ENCODE results near the gene TBC1D10B. TPM values are rescaled to one million over a fixed set of nuclear protein-coding genes. Genes with fewer than 3 reads are reported as not detected.
A peak's percentile ranks its signal among the peaks of the same experiment; 100 is the strongest.

Gene TBC1D10B
- total and polyA plus RNA-seq, 2 of the 8 experiments (the other 6 are each of a cell fraction or from before 2014, with no cell fraction given) = 15.4 to 28.6 TPM

GRCh38 chr16:30397056-30397455 lies 26.8 kb upstream of the TBC1D10B start:
- Histone ChIP-seq H4K5ac (ENCODE audit: insufficient read length, low read depth, low read length) (no peak overlapping the region), H2BK12ac (ENCODE audit: low read depth, low read length) (no peak overlapping the region), H3K4me1 (replicated peaks in 1 of 4; ENCODE audit: control insufficient read depth in 3 of 4, insufficient read depth in 4 of 4, low read length in 3 of 4) (peaks cover 0 to 15% (median 9%) of the 10 kb centered on the region in 4 experiments; a peak in 6 of 7 replicates), H3K27ac (ENCODE audit: low read depth, low read length) (no peak overlapping the region), H3K18ac (ENCODE audit: extremely low read depth, low read length) (no peak overlapping the region), H3K9ac (replicated peaks in 1 of 4; ENCODE audit: extremely low read depth in 1 of 4, low read depth in 3 of 4, low read length in 3 of 4) (no peak overlapping the region), H3K9me3 (ENCODE audit: insufficient read depth in 2 of 2, low read depth in 1 of 2, low read length in 1 of 2) (no peaks in the 10 kb centered on the region), H3K4me3 (ENCODE audit: extremely low read depth in 1 of 4, insufficient read depth in 2 of 4, low read depth in 3 of 4, low read length in 4 of 4) (no peak overlapping the region; a peak in 1 of 8 replicates), H3K4me2 (ENCODE audit: insufficient read depth in 1 of 2, low read depth in 2 of 2, low read length in 2 of 2) (peak overlapping the region in 1 of 2 experiments; percentile 94; a peak in 2 of 4 replicates), H3K56ac (replicated peaks; ENCODE audit: insufficient read length, low read depth, low read length) (no peak overlapping the region), H3K27me3 (replicated peaks in 1 of 4; ENCODE audit: control insufficient read depth in 3 of 4, extremely low read depth in 1 of 4, insufficient read depth in 3 of 4, low read length in 3 of 4) (no peaks in the 10 kb centered on the region), H4K91ac (replicated peaks; ENCODE audit: insufficient read length, low read length) (no peak overlapping the region), H2AK5ac (ENCODE audit: low read depth, low read length) (no peak overlapping the region), H2AFZ (ENCODE audit: low read length) (no peak overlapping the region), H3K23me2 (ENCODE audit: low read depth, low read length) (peaks cover 11% of the 10 kb centered on the region; the same call in 1 of the 2 replicates), H2BK15ac (ENCODE audit: low read length) (no peak overlapping the region), H3K23ac (ENCODE audit: insufficient read length) (no peak overlapping the region), H3K14ac (ENCODE audit: insufficient read length) (no peak overlapping the region), H4K8ac (ENCODE audit: extremely low read depth, insufficient read depth, low read length) (no peak overlapping the region), H2BK120ac (replicated peaks; ENCODE audit: low read depth, low read length) (no peak overlapping the region), H3K79me1 (ENCODE audit: low read depth, low read length) (no peaks in the 10 kb centered on the region; the same call in 1 of the 2 replicates), H4K20me1 (replicated peaks in 1 of 2; ENCODE audit: control insufficient read depth in 1 of 2, insufficient read depth in 2 of 2, low read length in 2 of 2) (peaks cover 12 to 17% of the 10 kb centered on the region in 2 experiments), H2BK20ac (ENCODE audit: low read length) (no peak overlapping the region), H3K36me3 (ENCODE audit: control insufficient read depth in 2 of 4, insufficient read depth in 4 of 4, low read length in 3 of 4) (peaks cover 4 to 21% (median 14%) of the 10 kb centered on the region in 4 experiments; a peak in 6 of 8 replicates), H3K79me2 (ENCODE audit: control insufficient read depth in 1 of 2, insufficient read depth in 2 of 2, low read length in 2 of 2) (peaks cover 5 to 21% of the 10 kb centered on the region in 2 experiments; a peak in 2 of 4 replicates), H3K4ac (replicated peaks; ENCODE audit: insufficient read length, low read depth, low read length) (no peak overlapping the region), H2BK5ac (ENCODE audit: low read depth, low read length) (no peak overlapping the region)
- ChIA-PET CTCF (ENCODE audit: partially characterized antibody) (interaction anchor here (1.0 to 2.4 kb wide), 4 partner anchors 10 to 33 kb away, joined by 8 to 20 read pairs (median 10); partner anchors contain the start of gene ZNF771), POLR2A (ENCODE audit: partially characterized antibody) (interaction anchor here (1.2 to 12.6 kb wide), 6 partner anchors 10 to 48 kb away, joined by 3 to 151 read pairs (median 44); partner anchors contain the start of genes CD2BP2, MYL11, SEPTIN1 and ZNF771)
- no peak for TF ChIP-seq CHD2 (IDR thresholded peaks at IDR 0.05; ENCODE audit: low read length)
- no peak for TF ChIP-seq NRF1 (IDR thresholded peaks at IDR 0.05; ENCODE audit: low read depth, low read length)
- no peak for TF ChIP-seq USF2 (IDR thresholded peaks at IDR 0.05; ENCODE audit: low read length)
- no peak for TF ChIP-seq SIRT6 (IDR thresholded peaks at IDR 0.05; ENCODE audit: low read length)
- TF ChIP-seq SUZ12 (IDR thresholded peaks at IDR 0.05; ENCODE audit: low read length) = no peak
- TF ChIP-seq BCL11A (IDR thresholded peaks at IDR 0.05; ENCODE audit: low read depth in 2 of 2, low read length in 2 of 2) = no peak
- DNase-seq (ENCODE audit: low read depth in 1 of 2, low spot score in 2 of 2) (no peak), FAIRE-seq (no peak)
- WGBS, 2 experiments (ENCODE audit: extremely low coverage in 1 of 2, insufficient coverage in 1 of 2, insufficient read length in 1 of 2, insufficient replicate concordance in 2 of 2, low coverage in 1 of 2, low lambda C conversion rate in 2 of 2, missing lambda C conversion rate in 1 of 2) = 89% methylated on average over 4 of the region's 4 CpGs; no CpG with 5 or more reads in 1 of the 2 experiments
